GM12878 (cell line): ENCODE data around the gene TENT4B. TPM values are rescaled to one million over a fixed set of nuclear protein-coding genes. Genes with fewer than 3 reads are reported as not detected.
A peak's percentile ranks its signal among the peaks of the same experiment; 100 is the strongest.
"Not testable (repeated sequence)": the region's sequence is repeated elsewhere in the genome, so short reads cannot be mapped to it uniquely, and the experiment has no call there.

Experiments used
- ATAC-seq: fragments of 200-7000 bp; cut with Tn5 transposase; 3 replicates; pipeline ENCODE4 v1.9.1; 2020; ENCODE audit warnings: mild to moderate bottlenecking, moderate library complexity
- BruUV-seq: library from RNA; stranded (reverse); fragments of 400-500 nt; replicated peaks from 2 replicates; lab custom pipeline; 2021; lab: Mats Ljungman, UMichigan
- CTCF ChIA-PET: fragments of 300-600 bp; sonication (Branson Sonifier 250); formaldehyde crosslinking; extraction: SDS; loops from one replicate; lab custom pipeline; 2021; ENCODE audit warnings: inconsistent platforms; lab: Yijun Ruan, JAX
- POLR2A ChIA-PET: fragments of 350-600 bp; formaldehyde crosslinking; extraction: SDS; loops from one replicate; lab custom pipeline; 2021; ENCODE audit warnings: inconsistent platforms; lab: Charles Lee
- RAD21 ChIA-PET: fragments of 300-600 bp; sonication (Branson Sonifier 250); formaldehyde crosslinking; loops from one replicate; lab custom pipeline; 2023; ENCODE audit warnings: antibody characterized with exemption; ENCODE audit not compliant: unreplicated experiment; lab: Charles Lee
- SMC1A ChIA-PET: fragments of 300-600 bp; sonication (Branson Sonifier 250); formaldehyde crosslinking; loops from one replicate; lab custom pipeline; 2023; ENCODE audit not compliant: unreplicated experiment, uncharacterized antibody; lab: Charles Lee
- DNase-seq: peaks from one replicate; pipeline ENCODE4 v3.0.0-alpha.2; 2011; ENCODE audit warnings: low read depth, low spot score
- FAIRE-seq: peaks from 3 replicates; lab custom pipeline; 2011; peaks lifted over from hg19 to GRCh38; lab: Jason Lieb, UNC
- H2AFZ ChIP-seq: 2 replicates; pipeline ENCODE4 v1.6.0; 2011; ENCODE audit warnings: low read depth, low read length, control low read depth; ENCODE audit not compliant: control insufficient read depth
- H3K27ac ChIP-seq: 2 replicates; pipeline ENCODE4 v1.5.1; 2011; ENCODE audit warnings: control low read depth; ENCODE audit not compliant: control insufficient read depth, insufficient read depth
- H3K27me3 ChIP-seq, 2 experiments: replicated peaks in 1 of 2; 2 replicates each; pipeline versions ENCODE4 v1.6.0 to v1.6.1; 2011; ENCODE audit warnings: low read length in 1 of 2; ENCODE audit not compliant: control insufficient read depth in 2 of 2, insufficient read depth in 2 of 2
- H3K36me3 ChIP-seq, 2 experiments: 2 replicates each; pipeline ENCODE4 v1.5.1; 2011; ENCODE audit warnings: low read length in 1 of 2; ENCODE audit not compliant: control insufficient read depth in 2 of 2, insufficient read depth in 2 of 2
- H3K4me1 ChIP-seq: 2 replicates; pipeline ENCODE4 v1.6.1; 2011; ENCODE audit warnings: mild to moderate bottlenecking, low read length, moderate library complexity, mixed read lengths; ENCODE audit not compliant: control insufficient read depth, insufficient read depth
- H3K4me2 ChIP-seq: 2 replicates; pipeline ENCODE4 v1.6.0; 2011; ENCODE audit warnings: control low read depth; ENCODE audit not compliant: control insufficient read depth, insufficient read depth
- H3K4me3 ChIP-seq: fragments of 200-600 bp; sonication (generic); 2 replicates; pipeline ENCODE4 v1.5.1; 2016
- H3K79me2 ChIP-seq: 2 replicates; pipeline ENCODE4 v1.6.0; 2011; ENCODE audit warnings: low read length; ENCODE audit not compliant: control insufficient read depth, insufficient read depth
- H3K9ac ChIP-seq: 2 replicates; pipeline ENCODE4 v1.8.0; 2011; ENCODE audit warnings: low read length, control low read depth, mixed read lengths; ENCODE audit not compliant: control insufficient read depth, insufficient read depth
- H3K9me3 ChIP-seq: replicated peaks from 3 replicates; pipeline ENCODE4 v1.5.1; 2011; ENCODE audit warnings: mild to moderate bottlenecking, low read length; ENCODE audit not compliant: control insufficient read depth, insufficient read depth
- H4K20me1 ChIP-seq: 2 replicates; pipeline ENCODE4 v1.6.0; 2011; ENCODE audit not compliant: control insufficient read depth, insufficient read depth
- JUNB ChIP-seq: IDR thresholded peaks from 2 replicates; pipeline ENCODE4 v1.6.1; 2016; ENCODE audit warnings: antibody characterized with exemption, mild to moderate bottlenecking
- ZNF622 ChIP-seq: fragments of 450-650 bp; IDR thresholded peaks from 2 replicates; pipeline ENCODE4 v1.6.1; 2017; ENCODE audit warnings: mild to moderate bottlenecking, inconsistent platforms
- WGBS: methylation state at CpG from one replicate; pipeline ENCODE4 v1.1.6; 2016; ENCODE audit warnings: low lambda C conversion rate; ENCODE audit not compliant: insufficient replicate concordance, insufficient coverage; ENCODE audit errors: missing lambda C conversion rate; 5-methylcytosine and 5-hydroxymethylcytosine counted together
- in situ Hi-C: fragments of 300-500 bp; cut with MboI; formaldehyde crosslinking; loops from 9 replicates; pipeline ENCODE4 v1.14.3; 2018; ENCODE audit warnings: mixed read lengths
- intact Hi-C: fragments of 100-400 bp; cut with micrococcal nuclease; formaldehyde crosslinking; loops from one replicate; pipeline ENCODE4 v1.14.2; 2022; ENCODE audit not compliant: unreplicated experiment
- polyA plus RNA-seq, 11 experiments: library from polyadenylated mRNA; depleted of rRNA in 4 of 11; unstranded in 6 of 11; stranded (reverse) in 5 of 11; fragments of >200 nt; fragmentation: Nextera tagmentation in 4 of 11; fragmentation: Illumina TruSeq in 1 of 11; extraction: Ambion mirVana in 4 of 11; extraction: Trizol in 1 of 11; gene quantifications; 1 replicate in 1 of 11; 2 replicates in 10 of 11; pipeline versions ENCODE4 v1.2.1 to v1.2.3, GENCODE V29; 2011 to 2016; ENCODE audit warnings: inconsistent platforms in 2 of 11, missing spikeins in 2 of 11, low read depth in 1 of 11
- total RNA-seq, 4 experiments: library from RNA; depleted of rRNA in 3 of 4; stranded (reverse); fragments of >200 nt in 3 of 4; fragmentation: Illumina TruSeq in 1 of 4; extraction: Trizol in 1 of 4; gene quantifications; 2 replicates each; pipeline versions ENCODE4 v1.2.1 to v1.2.3, GENCODE V29; 2013 to 2021

TENT4B gene
- total and polyA plus RNA-seq, 10 of the 15 experiments (the other 5 are each of a cell fraction or from before 2014, with no cell fraction given) = 4.4 to 16.7 (median 10.8) TPM

DNA sequence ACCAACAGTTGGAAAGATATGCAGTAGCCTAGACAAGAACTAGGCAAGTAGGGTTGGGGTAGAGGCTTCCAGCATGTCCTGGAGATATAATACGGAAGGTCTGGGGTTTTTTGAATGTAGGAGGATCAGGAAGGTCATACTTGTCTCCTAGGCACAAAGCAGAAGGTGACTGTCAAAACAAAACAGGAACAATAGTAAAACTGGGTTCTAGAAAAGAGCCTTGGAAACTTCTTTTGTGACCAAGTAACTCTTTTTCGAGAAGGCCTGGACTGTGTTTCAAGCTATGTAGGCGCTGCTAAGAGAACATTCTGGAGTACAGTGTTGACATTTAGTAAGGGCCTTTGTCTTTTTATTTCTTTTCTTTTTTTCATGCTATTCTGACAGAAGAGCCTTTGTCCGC lies 26.9 kb upstream of the TENT4B start:
- in situ Hi-C loops (no loop called here), intact Hi-C loops (no loop called here)
- 81% methylated on average over 4 of the region's 4 CpGs for WGBS
- TF ChIP-seq JUNB (peak; percentile 31; the same call in 1 of the 2 replicates), ZNF622 (no peak)
- H3K9ac ChIP-seq = no peak overlapping the region
- H3K4me2 ChIP-seq = no peak overlapping the region
- H3K79me2 ChIP-seq = no peaks in the 10 kb centered on the region
- H3K9me3 ChIP-seq = peaks cover 1% of the 10 kb centered on the region; the same call in 1 of the 3 replicates
- no peak overlapping the region for H3K4me3 ChIP-seq
- DNase-seq (no peak), ATAC-seq (no peak), FAIRE-seq (peak; percentile 27)
- POLR2A ChIA-PET = interaction anchor here (0.6 kb wide), 2 partner anchors 88 to 1469 kb away, joined by 3 to 6 read pairs; no protein-coding TSS in a partner anchor
- BruUV-seq = no TSS peak
- H3K27ac ChIP-seq = no peak overlapping the region
- no peaks in the 10 kb centered on the region for H3K36me3 ChIP-seq
- CTCF ChIA-PET = interaction anchor here (0.6 to 0.9 kb wide), 2 partner anchors 101 to 1366 kb away, joined by 3 to 5 read pairs; partner anchors contain the start of gene CNEP1R1
- no peaks in the 10 kb centered on the region for H4K20me1 ChIP-seq
- SMC1A ChIA-PET = no interaction called here
- H3K27me3 ChIP-seq = no peaks in the 10 kb centered on the region
- H2AFZ ChIP-seq = no peak overlapping the region
- H3K4me1 ChIP-seq = peaks cover 24% of the 10 kb centered on the region
- RAD21 ChIA-PET = no interaction called here

DNA sequence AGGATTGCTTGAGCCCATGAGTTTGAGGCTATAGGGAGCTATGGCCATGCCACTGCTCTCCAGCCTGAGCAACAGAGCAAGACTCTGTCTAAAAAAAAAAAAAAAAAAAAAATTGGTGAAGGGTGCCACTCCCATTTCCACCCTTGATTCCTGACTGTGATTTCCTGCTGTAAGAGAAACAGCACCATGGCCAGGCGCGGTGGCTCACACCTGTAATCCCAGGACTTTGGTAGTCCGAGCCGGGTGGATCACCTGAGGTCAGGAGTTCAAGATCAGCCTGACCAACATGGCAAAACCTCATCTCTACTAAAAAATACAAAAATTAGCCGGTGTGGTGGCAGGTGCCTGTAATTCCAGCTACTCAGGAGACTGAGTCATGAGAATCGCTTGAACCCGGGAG lies 20.5 kb upstream of the TENT4B start:
- SMC1A ChIA-PET = interaction anchor here (0.6 to 1.2 kb wide), 2 partner anchors 77 to 516 kb away, joined by 3 read pairs; no protein-coding TSS in a partner anchor
- H3K9me3 ChIP-seq, H3K4me2 ChIP-seq, H3K79me2 ChIP-seq, BruUV-seq, H3K27me3 ChIP-seq, H2AFZ ChIP-seq, H3K36me3 ChIP-seq, H4K20me1 ChIP-seq, ATAC-seq, POLR2A ChIA-PET, intact Hi-C loops, FAIRE-seq, H3K4me1 ChIP-seq, DNase-seq, H3K9ac ChIP-seq, H3K4me3 ChIP-seq, in situ Hi-C loops, H3K27ac ChIP-seq: not testable (repeated sequence)
- RAD21 ChIA-PET = interaction anchor here (0.7 to 1.9 kb wide), 3 partner anchors 24 to 78 kb away, joined by 3 to 5 read pairs (median 3); no protein-coding TSS in a partner anchor
- 79% methylated on average over 7 of the region's 7 CpGs for WGBS
- CTCF ChIA-PET = interaction anchor here (1.1 to 9.8 kb wide), 3 partner anchors 9 to 78 kb away, joined by 3 to 105 read pairs (median 7); no protein-coding TSS in a partner anchor
